ENCODE results near the gene DARS1.

DARS1 gene

DNA sequence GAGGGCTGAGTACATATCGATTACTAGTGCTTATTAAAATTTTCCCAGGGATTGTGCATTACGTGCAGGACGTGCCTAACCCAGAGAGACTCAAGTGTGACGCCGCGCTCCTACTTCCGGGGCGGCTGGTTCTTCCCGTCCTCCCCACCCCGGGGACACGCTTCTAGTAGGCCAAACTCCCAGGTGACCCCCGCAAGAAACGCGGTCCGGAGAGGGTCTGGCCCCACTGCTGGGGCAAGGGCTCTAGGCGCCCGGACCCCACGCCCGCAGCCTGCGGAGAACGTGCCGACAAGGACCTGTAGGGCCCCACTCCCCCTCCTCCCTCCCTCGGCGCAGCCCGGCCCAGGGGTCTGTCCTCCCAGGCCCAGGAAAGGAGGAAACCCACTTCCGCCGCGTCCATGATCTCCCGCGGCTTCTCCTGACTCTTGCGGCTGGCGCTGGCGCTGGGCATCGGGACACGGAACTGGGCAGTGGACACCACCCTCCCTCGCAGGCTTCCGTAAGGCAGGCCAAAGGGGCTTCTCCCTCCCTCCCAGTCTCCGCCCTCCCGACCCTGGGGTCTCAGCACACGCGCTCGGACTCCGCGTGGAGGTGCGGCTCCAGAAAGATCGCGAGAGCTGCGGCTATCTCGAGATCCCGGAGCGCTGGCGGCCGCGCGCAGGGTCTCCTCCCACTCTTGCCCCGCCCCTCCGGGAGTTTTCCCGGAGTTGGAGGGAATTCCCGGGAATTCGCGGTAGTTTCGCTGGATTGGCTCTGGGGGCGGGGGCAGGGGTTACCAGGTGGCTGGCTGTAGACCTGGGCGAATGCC, at the start of gene DARS1:
DARS1 (minus strand) TSS at position 609 of the 808 bp plus-strand sequence; CDS start at position 451, 158 bp downstream.
- no peak for FAIRE-seq

DNA sequence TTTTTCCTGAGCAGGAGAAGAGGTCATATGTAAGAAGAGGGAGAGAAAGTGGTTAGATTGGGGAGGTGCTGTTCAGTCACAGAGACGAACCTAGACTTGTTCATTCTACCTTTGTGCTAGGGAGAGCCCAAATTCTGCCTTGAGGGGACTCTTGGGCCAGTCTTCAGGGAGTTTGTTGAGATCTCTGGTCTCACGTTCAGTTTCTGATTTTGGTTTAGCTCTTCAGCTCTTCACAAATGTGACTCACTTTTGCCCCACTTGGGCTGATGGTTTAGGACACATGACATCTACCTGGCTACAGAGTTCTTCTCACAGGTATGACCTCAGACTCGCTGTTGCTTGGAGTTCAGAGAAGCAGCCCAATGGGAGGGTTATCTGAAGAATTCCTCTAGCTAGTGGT, 49.2 kb upstream of the DARS1 start:
- no peak for FAIRE-seq

DNA sequence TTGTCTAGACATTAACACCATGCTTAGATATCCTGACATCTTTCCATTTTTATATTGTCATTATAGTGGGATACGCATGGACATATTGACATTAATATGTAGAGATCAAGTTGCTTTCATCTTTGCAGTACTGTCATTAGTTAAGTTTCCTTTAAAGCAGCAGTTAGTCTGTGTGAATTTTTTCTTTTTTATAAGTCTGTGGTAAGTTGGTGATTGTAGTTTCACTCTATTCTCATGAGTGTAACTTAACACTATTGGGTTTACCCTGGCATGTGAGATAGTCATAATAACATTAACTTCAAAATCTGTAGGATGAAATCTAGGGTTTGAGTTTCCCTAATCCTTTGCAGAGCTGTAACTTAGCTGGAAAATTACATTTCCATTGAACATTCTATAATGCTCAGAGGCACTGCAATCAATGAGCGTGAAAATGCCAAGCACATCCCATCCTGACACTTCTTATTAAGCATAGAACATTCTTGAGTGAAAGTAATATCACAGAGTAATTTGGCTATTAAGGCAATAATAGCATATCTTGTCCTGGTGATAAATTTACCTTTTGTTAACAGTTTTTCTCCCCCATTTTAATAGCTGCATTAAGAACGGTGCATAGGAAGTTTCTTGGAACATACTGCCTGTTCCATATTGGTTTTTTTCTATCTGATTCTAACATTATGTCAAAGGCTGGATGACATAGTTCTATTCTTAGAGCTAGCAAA, 47.5 kb upstream of the DARS1 start:
- FAIRE-seq: no peak

DNA sequence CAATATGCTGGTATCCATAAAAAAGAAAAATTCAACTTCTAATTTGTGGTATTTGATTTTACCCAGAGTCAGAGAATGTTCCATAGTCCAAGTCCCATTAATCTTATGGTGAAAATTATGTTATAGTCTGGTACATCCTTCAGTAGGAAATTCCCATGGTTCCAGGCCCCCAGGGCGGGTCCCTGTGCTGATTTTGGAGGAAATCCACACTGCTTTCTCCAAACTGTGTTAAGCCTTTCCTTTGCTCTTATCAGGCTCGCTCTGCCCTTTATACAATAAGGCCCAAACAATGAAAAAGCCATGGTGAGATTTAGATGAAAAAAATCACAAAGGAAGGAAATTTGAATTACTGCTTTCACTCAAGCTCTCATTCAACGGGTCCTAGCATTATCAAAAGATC, 46.8 kb upstream of the DARS1 start:
- FAIRE-seq: no peak

DNA sequence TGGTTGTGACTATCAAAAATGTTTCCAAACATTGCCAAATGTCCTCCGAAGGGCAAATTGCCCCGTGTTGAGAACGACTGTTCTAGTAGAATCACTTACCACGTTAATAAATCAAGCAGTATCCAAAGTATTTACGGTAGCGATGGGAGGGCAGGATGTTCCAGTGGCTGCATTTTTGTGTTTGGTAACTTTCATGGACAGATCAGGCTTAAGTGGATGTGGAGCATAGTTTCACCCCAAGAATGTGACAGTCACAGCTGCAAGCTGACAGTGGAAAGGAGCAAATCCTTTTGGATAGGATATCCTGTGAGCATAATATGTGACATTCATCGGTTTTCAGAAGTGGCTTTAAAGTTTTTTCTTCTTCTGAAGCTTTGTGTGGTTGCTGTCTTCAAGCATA, 46.3 kb upstream of the DARS1 start:
- FAIRE-seq: no peak

DNA sequence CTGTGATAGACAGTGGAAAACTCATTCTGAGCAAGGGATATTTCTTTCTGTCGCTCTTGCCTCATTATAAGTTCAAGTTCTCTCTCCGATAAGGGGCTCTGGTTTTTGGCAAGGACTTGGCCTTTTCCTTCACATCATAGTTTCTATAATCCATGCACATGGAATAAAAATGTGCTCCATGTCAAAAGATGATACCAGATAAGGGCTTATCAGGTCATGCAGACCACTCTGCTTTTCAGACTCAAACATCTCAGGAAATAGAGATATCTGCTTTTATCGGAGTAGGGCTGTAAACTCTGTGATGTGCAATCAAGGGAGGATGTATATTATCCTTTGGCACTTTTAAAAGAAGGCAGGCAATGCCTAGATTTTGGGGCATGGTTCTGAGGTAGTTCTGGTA, 45.0 kb upstream of the DARS1 start:
- no peak for FAIRE-seq

DNA sequence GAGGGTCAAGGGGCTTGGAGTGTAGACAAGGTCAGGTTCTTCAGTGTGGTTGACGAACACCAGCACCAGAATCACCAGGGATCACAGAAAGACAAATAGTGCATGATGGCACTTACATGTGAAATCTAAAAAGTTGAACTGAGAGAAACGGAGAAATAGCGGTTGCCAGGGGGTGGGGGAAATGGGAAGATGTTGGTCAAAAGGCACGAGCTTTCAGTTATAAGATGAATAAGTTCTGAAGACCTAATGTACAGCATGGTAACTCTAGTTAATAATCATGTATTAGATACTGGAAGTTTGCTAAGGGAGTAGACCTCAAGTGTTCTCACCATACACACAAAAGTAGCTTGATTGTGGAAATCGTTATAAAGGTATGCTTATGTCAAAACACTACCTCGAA, 43.7 kb upstream of the DARS1 start:
- FAIRE-seq: no peak

DNA sequence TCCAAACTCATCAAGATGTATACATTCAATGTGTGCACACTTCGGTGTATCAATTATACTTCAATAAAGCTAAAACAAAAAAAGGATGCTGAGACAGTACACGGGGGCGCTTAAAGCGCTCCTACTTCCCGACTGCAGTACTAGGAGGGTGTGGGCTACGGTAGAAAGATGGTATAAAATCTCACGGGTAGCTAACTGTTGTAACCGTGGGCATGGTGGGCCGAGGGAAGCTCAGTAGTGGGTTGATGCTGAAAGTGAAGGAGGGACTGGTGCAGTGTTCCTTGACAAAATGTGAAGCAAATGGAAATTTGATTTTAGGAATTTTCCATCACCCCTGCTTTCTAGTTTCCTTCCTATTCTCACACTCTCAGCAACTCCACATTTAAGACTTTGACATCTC, 42.6 kb upstream of the DARS1 start:
- no peak for FAIRE-seq

DNA sequence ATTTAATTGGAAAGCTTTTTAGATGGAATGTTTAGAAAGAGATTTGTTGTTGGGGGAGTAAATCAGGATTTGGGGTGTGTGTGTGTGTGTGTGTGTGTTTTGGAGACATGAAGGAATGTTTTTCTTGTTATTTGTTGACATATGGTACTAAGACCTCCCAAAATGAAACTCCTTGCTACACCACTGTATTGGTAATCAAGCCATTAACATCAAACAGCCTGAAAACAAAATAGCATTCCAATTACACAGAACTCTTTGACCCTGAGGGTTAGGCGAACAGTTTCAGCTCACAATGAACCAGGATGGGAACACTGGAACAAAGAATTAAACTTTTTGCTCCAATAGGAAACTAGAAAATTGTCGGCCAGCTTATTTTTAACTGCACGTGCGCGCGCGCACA, 41.7 kb upstream of the DARS1 start:
- no peak for FAIRE-seq

DNA sequence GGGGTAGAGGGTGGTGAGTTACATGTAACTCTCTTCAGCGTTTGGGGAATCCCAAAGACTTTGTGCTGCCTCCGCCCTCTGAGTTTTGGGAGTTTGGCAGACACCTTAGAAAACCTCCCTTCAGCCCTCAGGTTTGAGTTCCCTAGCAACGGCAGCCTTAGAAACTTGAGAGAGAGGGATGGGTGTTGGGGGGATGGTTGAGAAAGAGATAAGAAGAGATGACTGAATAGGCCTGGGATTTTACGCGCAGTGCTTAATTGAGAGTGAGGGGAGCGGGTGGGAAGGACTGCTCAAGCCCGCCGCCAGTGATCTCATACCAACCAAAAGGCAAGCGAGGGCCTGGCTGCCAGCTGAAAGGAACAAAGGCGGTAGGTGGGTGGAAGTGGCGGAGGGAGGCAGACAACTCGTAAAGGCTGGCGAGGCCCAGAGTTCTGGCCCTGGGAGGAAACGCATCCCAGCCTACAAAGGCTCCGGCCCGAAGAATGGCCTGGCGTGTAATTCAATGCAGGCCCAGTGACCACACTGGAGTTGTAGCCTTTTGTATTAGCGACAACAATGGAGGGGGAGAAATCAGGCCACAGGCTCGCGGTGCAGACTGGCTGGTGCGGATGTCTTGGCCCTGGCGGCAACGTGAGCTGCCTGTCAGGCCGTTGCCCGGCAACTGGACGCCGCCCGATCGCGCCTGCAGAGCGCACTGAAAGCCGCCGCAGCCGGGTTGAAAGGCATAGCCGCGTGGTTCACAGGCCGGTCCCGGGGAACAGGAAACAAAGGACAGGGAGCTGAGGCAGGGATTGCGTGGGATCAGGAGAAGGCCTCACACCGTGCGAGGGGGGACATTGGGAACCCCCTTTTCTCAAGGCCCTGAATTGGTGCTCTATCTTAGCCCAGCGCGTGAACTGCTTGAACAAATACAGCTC, 39.9 kb upstream of the DARS1 start:
- no peak for FAIRE-seq

DNA sequence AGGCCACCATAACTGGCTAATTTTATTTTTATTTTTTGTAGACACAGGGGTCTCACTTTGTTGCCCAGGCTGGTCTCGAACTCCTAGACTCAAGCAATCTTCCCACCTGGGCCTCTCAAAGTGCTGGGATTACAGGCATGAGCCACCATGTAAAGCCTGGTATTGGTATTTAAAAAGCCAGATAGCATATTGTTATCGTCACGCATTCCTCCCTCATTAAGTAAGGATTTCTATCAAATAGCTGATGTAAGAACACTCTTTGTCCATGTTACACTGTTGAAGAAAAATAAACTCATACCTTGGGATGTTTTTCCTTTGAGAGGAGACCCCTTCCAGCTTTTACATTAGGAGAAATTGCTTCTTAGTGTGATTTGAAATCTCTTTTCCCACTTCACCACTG, 39.2 kb upstream of the DARS1 start:
- FAIRE-seq: no peak

DNA sequence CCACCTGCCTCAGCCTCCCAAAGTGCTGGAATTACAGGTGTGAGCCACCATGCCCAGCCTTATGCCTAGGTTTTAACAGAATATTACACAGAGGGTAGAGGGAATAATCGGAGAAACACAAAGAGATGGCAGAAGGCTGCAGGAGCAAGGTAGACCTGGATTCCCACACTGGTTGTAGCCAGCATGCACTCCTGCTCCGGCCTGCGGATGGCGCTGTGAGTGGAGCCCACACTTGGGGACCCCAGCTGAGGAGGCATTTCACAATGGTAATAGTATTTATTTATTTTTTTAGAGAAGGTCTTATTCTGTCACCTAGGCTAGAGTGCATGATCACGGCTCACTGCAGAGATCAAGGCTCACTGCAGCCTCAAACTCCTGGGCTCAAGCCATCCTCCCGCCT, 38.8 kb upstream of the DARS1 start:
- no peak for FAIRE-seq

DNA sequence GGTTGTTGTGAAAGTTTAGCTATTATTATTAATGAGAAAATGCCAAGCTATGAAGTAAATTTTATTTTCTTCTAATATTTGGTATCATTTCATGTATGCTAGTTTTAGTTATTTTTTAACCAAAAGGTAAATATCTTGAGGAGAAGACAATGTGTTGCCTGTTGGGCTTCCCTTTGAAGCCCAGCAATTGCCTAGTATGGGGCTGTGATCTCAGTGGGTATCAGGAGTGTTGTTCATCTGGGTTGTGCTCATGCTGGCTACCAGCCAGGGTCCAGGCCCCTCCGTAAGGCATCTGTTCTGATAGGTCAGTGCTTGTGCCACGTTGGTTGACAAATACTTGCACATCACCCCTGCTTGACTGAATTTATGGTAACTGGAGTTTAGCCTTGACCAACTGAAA, 38.0 kb upstream of the DARS1 start:
- FAIRE-seq: no peak

DNA sequence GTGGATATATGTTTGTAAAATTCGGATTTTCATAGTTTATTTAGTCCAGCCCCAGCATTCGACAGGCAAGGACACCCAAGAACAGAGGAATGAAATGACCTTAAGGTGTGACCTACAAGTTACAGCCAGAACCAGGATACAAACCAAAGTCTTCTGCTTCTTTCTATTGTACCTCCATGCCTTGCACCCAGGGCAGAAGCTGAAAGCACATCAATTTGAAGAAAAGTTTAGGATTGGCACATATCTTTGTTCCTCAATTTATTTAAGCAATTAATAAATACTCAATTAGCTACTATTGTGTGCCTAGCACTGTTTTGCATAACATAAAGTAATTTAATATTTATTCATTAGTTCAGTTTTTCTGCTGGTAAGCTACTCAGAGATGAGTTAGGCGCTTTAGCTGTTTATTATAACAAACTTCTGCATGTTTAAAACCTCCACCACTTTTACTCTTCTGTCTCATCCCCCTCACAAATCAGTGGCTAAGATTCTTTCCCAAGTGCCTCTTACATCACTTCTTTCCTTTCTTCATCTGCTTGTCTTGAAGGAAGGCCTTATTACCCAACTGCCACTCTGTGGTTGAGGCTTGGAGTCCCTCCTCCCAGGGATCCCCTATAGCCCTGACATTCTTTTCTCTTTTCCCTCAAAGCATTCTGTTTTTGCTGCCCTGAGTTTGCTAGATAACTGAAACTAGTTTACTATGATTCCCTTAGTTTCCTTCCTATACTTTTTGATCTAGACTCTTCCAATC, 37.1 kb upstream of the DARS1 start:
- no peak for FAIRE-seq

DNA sequence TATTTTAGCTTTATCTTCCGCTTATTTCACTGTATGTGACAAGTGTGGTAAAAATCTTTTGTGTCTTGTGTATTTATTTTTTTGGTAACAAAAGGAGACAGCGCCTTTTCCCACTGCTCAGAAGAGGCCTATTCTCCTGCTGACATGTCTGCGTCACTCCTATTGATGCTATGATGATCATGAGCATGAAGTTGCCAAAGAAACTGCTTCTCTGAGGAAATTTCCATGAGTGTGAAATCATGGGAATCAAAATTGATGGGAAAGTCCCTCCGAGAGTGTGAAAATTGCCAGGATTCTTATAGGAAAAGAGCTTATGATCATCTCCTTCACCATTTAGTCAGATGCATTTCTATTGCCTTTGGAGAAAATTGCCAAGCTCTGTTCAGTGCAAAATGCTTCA, 36.5 kb upstream of the DARS1 start:
- no peak for FAIRE-seq

DNA sequence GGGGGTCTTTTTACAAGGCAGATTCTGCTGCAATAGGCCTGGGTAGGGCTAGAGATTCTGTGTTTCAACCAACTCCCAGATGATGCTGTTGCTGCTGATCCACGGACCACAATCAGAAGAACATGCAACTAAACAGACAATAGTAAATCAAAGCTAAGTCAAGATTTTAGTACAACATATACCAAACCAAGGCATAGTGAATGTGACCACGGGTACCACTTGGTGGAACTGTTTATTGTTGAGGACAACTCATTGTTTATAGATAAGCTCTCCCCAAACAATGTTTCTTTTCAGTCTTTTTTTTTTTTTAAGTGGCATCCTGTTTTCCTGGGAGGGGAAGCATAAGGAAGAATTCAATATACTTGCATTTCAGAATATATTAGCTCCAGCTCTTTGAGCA, 36.0 kb upstream of the DARS1 start:
- no peak for FAIRE-seq

DNA sequence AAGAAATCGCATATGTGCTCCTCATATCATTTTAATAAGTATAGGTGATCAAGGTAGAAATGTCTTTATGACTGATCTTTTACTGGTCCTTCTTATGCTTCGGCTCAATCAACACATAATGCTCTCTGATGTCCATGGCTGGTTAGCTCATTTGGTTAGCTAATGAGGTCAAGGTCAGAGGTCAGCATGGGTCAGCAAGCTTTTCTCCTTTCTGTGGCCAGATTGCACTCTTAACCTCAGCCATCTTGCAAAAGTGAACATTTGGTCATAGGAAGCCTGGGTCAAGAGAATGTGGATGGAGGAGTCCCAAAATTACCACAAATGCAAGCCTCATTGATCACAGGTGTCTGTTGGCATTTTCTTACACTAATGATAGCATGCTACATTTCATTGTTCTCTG, 35.4 kb upstream of the DARS1 start:
- no peak for FAIRE-seq

DNA sequence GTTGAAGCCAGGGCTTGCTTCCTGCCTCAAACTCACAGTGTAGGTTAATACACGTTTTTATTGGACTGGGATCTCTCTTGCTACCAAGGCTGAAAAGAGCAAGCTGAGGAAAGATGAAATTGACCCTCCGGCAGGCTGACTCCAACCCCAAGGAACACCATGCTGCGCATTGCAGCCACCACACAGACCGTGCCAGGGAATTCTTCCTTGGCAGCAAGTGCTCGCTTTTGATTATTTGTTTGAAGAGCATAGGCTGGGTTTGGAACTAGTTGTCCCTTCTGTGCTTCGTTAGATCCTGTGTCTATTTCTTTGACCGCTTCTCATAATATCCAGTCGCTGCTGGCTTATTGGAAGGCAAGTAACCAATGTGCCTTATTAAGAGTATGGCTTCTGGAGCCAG, 34.4 kb upstream of the DARS1 start:
- FAIRE-seq: no peak

DNA sequence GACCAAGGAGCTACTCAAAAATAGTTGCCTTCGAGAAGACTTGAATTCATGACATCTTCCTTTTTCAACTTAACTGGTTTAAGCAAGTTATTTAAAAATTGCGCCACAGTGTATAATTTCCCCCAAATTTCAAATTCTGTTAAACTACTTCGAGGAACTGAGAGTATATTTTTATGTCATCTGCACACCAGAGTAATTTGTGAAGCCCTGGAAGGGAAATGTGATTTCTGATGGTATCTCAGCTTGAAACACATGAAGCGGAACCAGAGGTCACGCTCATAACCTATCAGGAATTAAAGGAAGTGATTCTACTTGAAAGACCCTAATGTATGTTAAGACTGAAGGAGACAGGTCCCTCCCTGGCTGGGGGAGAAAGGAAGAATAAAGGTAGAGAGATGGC, 33.9 kb upstream of the DARS1 start:
- no peak for FAIRE-seq

DNA sequence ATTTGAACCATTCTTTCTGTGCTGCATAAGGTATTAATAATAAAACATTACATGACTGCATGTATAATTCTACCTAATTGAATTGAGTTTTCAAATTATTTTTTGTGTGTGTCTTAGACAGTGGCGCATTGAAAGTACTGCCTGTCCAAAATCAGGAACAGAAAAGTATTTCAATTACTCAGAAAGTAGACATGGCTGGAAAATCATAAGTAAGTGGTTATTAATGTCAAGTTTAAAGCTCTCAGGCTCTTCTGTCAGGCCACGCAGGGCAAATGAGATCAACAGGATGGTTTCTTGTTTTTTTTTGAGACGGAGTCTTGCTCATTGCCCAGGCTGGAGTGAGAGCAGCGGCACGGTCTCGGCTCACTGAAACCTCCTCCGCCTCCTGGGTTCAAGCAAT, 32.4 kb upstream of the DARS1 start:
- no peak for FAIRE-seq

DNA sequence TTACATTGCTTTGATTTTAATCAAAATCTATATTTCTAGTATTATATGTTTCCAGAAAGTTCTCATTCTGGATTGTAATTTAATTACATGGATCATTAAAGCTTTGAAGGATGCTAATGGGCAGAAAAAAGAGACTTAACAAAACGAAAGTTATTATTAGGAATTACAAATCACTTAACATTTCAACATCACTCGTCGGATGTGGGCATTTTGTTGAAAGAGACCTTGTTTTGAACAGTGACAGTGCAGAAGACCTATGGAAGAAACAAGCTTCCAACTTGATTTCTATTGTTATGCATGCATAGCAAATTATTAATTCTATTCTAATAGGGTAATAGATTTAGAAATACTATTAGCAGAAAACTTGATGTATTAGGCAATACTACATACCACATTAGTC, 31.4 kb upstream of the DARS1 start:
- no peak for FAIRE-seq

DNA sequence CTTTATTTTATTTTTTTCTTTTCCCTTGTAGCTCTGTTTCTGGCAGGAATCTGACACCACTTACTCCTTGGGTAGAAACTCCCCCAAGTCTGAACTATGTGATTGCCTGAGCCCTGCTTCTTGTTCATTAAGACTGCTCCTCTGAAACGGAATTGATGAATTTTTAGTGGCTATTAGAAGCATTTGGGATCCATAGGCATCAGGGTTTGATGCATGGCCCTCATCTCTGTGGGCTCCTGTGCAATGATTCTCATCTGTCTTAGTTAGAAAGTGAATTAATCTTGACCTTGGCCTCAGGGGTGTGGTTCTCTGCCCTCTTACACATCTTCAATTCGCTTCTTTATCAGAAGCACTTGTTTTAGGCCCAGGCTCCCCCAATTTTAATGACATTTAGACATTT, 31.0 kb upstream of the DARS1 start:
- FAIRE-seq: no peak

DNA sequence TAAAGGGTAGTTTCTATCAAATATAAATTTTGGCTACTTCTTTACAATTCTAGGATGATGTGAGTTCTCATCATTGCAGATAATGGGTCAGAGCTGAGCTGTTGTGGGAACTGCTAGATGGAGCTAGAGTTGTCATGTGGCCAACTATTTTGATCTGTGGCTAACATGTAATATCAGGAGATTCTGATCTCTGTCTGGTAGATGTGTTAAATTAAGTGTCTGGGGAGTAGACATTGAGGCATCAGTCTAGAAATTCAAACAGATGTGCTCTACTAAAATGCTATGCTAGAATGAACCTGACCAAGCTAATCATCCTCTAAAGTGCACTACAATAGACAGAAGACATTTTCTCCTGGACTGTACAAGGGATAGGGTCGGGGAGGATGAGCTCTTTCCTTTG, 30.3 kb upstream of the DARS1 start:
- FAIRE-seq: no peak
